Hematopoietic multipotent progenitor cell treated with erythropoietin and hydrocortisone succinate and interleukin-3 and kit ligand, for 6 days (in vitro differentiated cells): Measurements from ENCODE around the gene CHL1.

Experiments used
- DNase-seq: peaks from one replicate; pipeline ENCODE4 v3.0.0-alpha.2; 2015

CHL1 gene

DNA sequence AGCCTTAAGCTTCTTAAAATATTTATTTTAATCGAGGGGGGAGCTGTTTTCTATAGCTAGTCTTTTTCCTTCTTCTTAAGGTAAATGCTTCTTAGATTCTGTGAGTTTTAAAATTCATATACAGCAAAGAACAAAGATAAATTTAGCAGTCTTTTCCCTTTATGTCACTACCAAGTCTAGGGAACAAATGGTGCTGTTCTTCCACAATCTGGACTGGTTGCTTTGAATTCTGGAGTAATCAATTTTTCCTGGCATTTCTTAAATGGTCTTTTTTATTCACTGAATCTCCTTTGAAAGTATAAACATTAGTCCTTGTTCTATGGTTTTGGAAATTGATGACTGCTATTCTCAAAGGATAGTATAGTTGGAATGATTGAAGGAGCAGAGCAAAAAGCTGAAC, 82.8 kb downstream of the CHL1 start:
- no peak for DNase-seq

DNA sequence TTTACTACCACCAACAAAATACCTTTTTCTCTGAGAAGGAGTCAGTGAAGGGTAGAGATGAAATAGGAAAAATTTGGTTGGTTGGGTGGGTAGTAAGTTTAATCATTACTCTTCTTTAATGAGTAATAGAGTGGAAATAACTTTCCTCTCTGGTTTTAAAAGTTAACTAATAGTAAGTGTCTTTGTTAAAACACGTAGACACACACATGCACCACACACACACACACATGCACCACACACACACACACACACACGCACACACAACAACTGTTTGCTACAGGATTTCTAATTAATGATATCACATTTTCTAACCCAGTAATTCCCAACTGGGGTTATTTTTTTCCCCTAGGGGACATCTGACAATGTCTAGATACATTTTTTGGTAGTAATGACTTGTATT, 84.1 kb downstream of the CHL1 start:
- no peak for DNase-seq

DNA sequence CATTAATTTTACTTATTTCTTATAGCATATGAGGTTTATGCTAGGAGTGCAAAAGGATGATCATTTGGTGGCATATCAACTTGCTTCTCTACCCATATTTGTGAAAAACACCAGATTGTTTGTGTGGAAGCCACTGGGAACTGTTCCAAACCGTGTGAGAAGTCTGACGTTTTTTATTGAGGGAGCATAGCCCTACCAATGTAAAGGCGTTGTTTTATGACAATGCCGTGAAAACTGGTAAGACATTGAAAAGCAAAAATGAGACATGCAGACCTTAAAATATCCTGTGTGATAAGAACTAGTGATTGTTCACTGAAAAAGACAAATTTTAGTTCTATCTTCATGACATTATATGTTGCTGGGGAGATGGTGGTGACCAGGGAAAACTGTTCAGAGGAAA, 87.8 kb downstream of the CHL1 start:
- no peak for DNase-seq

DNA sequence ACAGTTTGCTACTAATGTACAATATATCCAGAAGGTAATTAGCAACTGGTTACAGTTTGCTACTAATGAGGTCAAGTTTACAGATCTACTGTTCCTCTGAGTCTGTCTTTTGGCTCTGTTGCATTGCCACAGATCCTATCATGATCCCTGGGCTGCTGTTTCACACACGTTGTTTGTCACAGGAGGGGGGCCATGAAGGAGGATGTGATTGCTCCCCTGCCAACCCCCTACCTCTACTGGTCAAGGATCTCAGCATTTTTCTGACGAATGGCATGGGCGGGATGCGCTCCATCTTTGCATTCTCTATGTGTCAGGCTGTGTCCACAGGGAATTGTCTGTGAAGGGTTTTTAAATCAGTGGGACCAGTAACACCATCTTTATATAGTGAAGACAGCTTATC, 91.9 kb downstream of the CHL1 start:
- no peak for DNase-seq

DNA sequence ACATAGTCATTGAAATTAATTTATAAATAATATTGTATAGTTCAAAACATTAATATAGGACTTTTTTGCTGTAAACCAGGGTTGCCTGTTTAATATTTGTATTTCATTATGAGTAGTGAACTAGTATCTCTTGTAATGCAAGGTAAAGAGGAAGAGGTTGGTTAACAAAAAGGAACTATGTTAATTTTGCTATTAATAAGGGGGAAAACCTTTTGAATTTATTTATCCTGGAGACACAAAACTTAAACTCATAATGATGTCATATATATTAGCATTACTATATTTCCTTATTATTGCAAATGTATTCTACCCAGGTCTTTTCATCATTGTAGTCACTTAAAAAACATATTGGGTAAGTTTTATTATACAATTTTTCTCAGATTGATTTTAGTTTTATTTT, 94.5 kb downstream of the CHL1 start:
- no peak for DNase-seq

DNA sequence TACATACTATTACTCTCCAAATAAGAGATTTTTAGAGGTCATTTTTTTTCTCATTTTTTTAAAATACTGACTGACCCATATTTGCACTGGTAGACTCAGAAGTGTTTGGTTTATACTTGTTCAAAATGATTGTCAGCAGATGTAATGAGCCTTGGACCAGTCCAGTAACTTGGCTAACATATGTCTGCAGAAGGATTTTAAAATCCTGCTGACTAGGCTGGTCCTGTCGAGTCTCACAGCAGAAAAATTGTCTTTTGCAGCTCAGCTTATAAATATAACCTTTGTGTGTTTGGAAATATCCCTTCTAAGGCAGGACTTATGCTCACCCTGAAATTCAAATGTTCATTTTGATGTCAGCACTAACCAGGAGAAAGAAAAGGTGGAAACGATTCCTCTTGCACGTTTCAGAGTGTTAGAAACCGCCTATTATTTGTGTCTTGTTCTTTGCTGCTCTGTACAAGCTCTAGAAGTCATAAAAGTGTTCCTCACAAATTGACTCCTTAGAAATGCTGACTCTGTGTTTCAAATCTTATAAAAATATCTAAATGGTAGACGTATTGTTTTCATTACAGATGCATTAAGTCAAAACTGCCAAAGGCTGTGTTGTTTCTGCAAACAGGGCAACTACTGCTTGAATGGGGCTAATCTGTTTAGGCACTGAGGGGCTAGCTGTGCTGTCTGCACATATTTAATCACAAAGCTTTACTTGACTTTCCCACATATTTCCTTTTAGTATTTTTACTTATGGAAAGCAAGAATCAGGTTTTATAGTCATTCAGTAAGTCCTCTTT, 95.3 kb downstream of the CHL1 start:
- no peak for DNase-seq

DNA sequence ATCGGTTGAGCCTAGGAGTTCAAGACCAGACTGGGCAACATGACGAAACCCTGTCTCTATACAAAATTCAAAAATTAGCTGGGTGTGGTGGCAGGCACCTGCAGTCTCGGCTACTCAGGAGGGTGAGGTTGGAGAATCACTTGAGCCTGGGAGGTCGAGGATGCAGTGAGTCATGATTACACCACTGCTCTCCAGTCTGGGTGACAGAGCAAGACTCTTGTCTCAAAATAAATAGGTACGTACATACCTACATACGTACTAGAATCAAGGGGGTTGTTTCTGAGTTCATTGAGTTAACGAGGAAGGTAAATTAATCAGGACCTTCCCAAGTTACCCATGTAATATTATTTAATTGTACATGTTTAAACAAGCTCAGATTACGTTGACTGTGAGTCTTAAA, 97.5 kb downstream of the CHL1 start:
- DNase-seq, result no peak

DNA sequence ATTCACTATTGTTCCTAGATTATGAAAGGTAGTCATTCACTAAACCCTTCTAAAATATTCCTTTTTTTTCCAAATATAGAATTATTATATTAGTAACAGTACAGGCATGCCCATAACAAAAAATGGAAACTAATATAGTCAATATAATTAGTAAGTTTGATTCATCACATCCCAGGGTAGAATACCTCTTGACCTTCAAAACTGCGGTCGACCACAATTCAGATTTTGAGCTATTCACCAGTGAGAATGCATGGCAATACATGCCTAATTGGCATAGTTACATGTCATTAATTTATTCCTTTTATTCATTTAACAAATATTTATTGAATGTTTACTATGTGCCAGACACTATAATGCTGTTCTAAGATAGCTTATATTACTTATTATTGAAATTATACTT, 98.0 kb downstream of the CHL1 start:
- DNase-seq, result no peak

DNA sequence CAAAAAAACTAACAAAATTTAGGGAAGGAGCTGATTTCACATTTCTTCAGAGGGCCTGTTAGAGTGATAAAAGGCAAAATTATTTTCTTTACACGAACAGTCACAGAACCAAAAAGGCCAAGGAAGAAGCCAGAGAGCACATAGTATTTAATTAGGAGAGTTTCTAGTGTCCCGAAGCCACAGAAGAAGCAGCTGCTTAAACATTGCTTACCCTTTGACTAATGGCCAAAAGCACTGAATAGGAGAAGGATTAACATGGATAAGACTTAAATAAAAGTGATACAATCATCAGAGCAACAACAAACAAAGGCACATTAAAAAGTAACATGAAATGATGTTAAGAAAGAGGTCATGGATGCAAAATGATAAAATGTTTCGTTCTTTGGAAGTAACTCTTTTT, 98.6 kb downstream of the CHL1 start:
- DNase-seq, result no peak

DNA sequence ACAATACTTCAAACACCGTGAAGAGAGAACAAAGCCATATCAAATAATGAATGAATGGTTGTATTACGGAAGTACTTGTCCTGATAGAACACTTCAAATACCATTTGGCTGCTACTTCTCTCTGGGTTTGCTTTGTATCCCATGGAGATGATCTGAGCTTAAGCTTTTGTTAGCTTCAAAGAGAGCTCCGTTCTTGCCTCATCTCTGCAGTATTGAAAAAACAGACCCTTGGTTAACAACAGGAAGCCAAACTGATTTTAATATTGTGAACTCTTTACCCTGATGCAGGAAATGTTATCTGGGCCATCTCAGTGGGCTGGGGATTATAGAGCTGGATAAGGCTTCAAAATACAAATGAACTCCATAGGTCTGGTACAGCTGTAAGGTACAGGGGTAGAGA, 101.0 kb downstream of the CHL1 start:
- DNase-seq, result no peak

DNA sequence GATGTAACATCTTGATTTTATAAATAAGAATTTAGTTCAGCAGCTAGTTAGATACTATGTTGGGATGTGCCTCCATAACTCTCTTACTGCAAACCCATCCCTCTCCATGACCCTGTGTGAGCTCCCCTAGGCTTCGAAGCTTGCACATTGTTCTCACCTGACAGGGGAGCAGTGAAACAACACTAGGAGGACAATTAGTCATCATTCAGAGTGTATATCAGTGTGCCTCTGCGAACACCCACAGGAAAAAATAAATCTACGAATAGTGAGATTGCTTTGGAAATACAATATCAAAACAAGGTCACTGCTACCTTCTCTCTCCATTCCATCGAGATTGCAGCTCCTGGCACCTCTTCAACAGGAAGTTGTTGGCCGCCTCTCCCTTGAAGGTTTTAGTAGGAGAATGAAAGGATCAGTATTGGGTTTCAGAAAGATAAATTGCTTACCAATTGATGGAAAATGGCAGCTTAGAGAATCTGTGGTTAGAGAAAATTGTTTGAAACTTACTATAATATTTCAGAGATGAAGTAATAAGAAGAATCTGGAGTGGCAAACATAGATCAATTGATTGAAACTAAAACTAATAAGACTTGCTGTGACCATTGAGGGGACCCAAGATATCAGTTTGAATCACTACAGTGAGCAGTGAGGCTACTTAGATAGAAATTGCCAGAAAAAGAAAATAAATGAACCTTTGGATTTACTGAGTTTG, 103.2 kb downstream of the CHL1 start:
- DNase-seq, result no peak

DNA sequence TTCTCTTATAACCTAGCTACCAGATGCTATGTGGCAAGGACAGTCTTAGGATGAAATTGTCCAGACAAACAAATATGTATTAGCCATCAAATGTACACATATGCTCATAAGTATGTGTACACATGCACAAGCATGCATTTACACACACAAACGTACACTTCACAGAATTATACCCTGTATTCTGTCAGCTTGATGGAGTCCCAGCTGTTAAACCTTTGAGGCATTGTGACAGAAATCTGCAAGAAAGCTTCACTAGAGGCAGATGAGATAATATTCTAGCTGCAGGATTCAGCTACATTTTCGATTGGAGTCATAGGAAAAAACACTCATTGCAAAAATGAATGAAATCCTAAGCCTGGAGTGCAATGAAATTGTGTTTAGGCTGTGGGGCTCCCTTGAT, 110.6 kb downstream of the CHL1 start:
- no peak for DNase-seq

DNA sequence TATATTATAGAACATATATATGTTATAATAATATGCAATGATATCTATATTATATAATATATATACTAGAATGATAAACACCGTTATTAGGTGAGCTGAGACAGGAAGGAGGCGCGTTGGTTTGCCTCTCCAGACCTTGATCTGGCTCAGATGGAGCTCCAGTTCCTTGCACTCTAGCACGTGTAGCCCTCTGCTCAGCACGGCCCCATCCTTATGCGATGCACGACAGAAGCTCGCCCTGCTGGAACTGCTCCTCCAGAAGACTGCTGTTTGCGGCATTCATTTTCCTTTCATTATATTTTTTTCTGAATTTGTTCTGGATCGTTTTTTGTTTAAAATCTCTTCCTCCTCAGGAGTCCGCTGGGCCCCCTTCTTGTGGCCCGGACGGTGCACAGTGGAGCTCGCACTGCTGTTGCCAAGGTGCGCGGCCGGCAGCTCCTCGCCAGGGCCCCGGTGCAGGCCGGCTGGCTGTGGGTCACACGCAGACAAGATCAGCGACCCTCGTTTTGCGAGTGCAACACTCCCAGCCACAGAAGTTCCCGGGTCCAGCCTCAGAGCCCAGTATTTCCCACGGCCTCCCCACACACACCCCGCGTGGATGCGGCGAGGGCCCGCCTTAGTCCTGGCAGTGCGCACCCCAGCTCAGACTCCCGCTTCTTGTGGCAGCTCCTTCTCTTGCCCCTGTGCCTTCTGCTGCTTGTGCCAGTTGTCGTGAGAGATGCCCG, 112.2 kb downstream of the CHL1 start:
- DNase-seq, result no peak

DNA sequence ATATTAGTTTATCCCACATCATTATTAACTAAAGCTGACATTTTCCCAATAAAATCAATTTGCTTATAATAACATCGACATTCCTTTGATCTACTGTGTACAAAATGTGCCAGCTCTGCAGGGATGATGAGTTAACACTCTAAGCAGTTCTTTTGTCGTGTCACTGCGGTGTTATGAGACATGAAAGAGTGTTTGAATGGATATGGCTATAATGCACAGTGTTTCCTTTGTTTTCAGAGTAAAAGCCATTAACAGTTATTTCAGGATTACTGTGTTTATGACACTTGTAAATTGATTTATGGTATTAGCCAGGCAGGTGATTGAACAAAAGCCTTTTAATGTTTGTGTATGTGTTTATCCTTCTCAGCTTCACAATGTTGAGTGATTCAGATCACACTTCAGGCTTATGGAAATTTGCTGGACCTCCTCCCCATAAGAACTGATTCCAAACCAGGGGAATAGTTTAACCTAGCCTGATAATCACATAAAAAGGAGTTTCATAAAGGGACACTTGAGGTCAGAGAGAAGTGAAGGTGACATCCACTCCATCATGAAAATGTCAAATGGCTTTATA, 115.7 kb downstream of the CHL1 start:
- DNase-seq, result no peak

DNA sequence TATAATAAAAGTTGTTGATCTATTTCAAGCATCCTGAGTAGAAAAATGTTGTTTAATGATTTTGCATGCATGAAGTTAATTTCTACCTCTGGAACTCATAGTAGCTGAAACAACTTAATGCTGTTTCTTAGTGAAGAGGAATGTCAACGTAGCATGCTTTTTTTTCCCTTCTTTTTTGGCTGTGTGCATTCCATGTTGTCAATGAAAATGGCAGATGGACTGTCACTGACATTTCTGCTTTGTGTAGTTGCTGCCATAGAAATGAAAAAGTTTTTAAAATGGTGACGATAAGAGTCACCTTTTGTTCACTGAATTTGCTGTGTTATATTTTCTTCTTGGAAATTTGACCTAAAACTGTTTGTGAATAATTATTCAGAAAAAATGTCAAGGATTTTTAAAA, 116.3 kb downstream of the CHL1 start:
- no peak for DNase-seq

DNA sequence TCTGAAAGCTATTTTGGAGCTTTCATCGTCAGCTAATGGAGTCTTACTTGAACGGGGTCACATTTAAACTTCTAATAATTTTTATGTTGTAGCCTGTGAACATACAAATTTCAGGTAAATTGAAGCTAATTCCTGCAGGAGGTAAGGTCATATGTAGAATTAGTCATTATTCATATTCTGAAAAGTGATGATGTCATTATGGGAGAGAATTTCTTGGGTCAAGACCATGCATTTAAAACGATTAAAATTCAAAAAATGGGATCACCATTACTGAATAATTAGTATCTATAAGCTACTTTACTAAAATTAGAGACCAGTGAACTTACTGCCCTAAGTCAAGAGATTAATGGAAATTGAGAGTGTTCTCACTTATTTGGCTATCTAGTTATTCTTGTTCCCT, 120.4 kb downstream of the CHL1 start:
- no peak for DNase-seq

DNA sequence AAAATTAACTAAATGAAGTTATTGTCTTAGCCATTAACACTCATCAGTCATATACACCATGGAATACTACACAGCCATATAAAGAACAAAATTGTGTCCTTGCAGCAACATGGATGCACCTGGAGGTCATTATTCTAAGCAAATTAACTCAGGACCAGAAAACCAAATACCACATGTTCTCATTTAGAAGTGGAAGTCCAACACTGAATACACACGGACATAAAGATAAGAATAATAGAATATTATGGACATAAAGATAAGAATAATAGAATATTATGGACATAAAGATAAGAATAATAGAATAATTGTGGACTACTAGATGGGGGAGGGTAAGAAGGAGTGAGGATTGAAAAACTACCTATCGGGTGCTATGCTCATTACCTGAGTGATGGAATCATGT, 122.3 kb downstream of the CHL1 start:
- DNase-seq, result no peak

DNA sequence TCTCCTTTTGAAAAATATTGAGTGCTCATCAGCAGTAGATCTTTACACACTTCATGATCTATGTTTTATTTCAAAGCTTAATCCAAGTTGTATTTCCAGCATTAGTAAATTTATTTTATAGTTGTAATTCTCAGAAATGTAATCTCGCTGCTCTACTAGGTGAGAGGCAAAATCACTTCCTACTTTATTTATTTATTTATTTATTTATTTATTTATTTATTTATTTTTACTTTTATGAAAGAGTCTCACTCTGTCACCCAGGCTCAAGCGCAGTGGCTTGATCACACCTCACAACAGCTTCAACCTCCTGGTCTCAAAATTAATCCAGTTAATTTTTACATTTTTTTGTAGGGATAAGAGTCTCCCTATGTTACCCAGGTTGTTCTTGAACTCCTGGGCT, 127.9 kb downstream of the CHL1 start:
- no peak for DNase-seq

DNA sequence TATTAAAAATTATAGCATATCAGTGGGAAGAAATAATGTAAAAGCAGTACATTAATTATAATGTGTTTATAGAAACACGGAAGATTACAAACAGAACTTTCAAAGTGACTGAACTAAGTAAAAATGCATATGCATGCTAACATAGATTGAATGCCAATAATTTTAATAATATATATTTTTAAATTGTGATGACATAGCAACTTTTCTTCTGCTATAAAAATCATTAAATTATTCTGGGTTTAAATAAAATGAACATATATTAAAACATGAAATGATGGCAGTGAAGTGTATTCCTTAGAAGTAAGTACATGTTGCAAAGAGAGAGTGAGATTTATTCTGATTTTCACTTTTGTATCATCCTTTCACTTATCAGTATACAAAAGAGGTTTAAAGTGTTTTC, 128.9 kb downstream of the CHL1 start:
- no peak for DNase-seq

DNA sequence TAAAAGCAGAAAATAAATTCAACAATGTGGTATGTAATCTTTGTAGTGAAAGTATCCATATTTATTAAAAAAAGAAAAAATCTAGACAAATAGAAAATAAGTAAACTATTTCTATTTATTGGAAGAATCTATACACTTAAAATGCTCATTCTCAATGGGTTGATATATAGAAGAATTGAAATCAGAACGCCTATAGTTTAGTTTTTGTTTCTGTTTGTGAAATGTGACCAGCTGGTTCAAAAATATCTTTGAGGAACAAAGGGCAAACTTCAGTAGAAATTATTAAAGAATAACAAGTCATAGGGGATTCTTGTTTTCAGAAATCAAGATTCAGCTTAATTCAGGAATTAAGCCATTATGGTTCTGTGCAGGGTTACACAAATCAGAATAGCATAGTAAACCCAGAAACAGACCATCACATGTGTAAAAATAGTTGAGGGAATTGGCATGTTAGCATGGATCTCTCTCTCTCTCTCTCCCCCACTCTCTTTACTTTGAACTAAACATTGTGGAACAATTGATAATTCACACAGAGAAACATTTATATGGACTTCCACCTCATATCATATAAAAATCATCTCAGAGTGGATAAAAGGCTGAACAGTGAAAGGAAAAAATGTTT, 134.0 kb downstream of the CHL1 start:
- no peak for DNase-seq

DNA sequence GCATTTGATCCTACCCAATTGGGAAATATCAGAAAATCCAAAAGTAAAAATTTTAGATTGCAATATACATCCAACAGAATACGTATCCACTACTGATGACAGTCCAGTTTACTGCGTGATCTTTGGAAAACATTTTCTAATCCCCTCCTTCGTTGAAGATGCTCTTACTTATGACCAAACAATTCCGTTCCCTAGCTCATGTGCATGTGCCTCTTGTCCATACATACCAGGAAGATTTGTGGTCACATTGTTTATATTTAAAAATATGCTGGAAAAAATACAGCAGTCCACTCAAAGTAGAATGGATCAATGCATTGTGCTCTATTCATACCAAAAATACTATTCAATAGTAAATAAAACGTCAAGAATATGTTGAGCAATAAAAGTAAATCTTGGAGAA, 135.3 kb downstream of the CHL1 start:
- no peak for DNase-seq

DNA sequence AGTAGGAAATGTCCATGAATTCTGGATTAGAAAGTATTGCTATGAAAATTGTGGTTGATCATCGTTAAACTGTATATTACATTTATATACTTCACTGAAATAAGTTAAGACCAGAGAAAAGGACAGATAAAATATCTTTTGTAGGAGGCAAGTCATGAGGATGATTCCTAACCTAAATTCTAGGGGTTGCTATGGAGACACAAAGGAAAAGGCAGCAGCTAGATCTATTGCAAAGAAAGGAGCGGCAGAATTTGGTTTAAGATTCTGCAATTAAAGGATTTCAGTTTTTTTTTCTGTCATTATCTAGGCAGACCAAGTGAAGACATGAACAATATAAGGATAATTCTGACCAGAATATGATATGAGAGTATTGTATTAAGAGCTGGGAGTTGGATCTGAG, 136.1 kb downstream of the CHL1 start:
- DNase-seq, result no peak

DNA sequence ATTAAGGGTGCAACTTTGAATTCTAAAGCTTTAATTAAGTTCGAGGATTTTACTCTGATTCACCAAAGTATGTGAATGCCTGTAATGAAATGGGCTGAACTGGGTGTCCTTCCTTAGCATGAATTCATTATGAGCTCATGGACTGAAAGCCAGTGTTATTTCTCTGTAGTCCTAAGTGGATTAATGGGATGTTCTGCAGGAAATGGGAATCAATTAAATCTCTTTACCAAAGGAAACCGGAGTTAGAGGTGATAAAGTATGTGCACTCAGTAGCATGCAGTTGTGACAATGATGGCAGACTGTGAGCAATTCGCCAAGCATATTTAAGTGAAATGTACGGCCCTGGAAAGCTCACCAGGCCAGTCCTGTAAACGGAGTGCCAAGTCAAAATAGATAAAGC, 138.7 kb downstream of the CHL1 start:
- no peak for DNase-seq
